HG03135 (cell line): ENCODE data around the gene ANKRD30A.
"Not testable (repeated sequence)": the region's sequence is repeated elsewhere in the genome, so short reads cannot be mapped to it uniquely, and the experiment has no call there.

Experiments used
- ATAC-seq: cut with Tn5 transposase; IDR thresholded peaks from one replicate; pipeline ENCODE4 v1.9.1; 2021; ENCODE audit warnings: mild to moderate bottlenecking, moderate library complexity; ENCODE audit not compliant: unreplicated experiment

Gene ANKRD30A, protein sequence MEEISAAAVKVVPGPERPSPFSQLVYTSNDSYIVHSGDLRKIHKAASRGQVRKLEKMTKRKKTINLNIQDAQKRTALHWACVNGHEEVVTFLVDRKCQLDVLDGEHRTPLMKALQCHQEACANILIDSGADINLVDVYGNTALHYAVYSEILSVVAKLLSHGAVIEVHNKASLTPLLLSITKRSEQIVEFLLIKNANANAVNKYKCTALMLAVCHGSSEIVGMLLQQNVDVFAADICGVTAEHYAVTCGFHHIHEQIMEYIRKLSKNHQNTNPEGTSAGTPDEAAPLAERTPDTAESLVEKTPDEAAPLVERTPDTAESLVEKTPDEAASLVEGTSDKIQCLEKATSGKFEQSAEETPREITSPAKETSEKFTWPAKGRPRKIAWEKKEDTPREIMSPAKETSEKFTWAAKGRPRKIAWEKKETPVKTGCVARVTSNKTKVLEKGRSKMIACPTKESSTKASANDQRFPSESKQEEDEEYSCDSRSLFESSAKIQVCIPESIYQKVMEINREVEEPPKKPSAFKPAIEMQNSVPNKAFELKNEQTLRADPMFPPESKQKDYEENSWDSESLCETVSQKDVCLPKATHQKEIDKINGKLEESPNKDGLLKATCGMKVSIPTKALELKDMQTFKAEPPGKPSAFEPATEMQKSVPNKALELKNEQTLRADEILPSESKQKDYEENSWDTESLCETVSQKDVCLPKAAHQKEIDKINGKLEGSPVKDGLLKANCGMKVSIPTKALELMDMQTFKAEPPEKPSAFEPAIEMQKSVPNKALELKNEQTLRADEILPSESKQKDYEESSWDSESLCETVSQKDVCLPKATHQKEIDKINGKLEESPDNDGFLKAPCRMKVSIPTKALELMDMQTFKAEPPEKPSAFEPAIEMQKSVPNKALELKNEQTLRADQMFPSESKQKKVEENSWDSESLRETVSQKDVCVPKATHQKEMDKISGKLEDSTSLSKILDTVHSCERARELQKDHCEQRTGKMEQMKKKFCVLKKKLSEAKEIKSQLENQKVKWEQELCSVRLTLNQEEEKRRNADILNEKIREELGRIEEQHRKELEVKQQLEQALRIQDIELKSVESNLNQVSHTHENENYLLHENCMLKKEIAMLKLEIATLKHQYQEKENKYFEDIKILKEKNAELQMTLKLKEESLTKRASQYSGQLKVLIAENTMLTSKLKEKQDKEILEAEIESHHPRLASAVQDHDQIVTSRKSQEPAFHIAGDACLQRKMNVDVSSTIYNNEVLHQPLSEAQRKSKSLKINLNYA (N-terminal part only)

GRCh38 chr10:37125191-37125732, at the start of gene ANKRD30A:
ANKRD30A (plus strand) TSS chr10:37125598; CDS start chr10:37125788, 190 bp downstream.
- ATAC-seq: no peak

DNA sequence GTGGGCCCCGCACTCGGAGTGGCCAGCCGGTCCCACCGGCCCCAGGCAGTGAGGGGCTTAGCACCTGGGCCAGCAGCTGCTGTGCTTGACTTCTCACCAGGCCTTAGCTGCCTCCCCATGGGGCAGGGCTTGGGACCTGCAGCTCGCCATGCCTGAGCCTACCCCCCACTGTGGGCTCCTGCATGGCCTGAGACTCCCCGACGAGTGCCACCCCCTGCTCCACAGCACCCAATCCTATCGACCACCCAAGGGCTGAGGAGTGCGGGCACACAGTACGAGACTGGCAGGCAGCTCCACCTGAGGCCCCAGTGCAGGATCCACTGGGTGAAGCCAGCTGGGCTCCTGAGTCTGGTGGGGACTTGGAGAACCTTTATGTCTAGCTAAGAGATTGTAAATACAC, 49.3 kb upstream of the ANKRD30A start:
- ATAC-seq: not testable (repeated sequence)

- ATAC-seq: no peak
These were observed 29.4 kb upstream of the ANKRD30A start for GRCh38 chr10:37095792-37096573.

GRCh38 chr10:37101261-37101660, 24.1 kb upstream of the ANKRD30A start:
- no peak for ATAC-seq

DNA sequence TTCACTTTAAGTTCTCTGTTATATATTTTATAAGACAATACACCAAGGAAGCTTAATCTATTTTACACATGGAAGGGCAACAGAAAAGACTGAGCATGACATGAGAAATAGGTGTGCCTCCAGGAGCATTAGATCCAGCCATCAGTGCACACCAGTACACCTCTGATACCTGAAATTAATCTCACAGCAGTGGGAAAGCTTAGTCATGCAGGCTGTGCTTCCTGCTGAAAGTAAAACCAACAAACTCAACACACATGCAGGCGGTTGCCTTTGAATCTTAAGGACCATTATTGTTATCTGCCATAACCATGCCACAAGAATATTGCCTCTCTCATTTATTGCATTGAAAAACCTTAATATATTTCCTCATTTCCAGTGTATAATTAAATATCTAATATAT, 16.4 kb upstream of the ANKRD30A start:
- ATAC-seq: no peak

DNA sequence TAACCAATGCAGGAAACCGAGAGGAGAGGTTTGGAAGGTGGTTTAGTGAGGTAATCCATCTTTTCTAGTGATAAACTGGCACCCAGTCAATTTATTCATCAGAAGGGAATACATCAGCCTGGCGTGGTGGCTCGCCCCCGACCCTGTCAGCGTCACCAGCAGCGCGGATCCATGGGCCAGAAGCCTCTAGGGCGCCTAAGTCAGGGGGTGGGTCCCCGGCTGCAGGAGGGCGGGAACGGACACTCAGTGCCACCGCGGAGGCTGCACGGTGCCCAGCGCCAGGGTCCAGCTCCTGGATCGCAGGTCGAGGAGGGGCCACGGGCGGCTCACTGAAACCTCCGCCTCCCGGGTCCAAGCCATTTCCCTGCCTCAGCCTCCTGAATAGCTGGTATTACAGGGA, 866 bp upstream of the ANKRD30A start:
- ATAC-seq: no peak

- no peak for ATAC-seq
These were observed 523 bp downstream of the ANKRD30A start for GRCh38 chr10:37125921-37126320.

DNA sequence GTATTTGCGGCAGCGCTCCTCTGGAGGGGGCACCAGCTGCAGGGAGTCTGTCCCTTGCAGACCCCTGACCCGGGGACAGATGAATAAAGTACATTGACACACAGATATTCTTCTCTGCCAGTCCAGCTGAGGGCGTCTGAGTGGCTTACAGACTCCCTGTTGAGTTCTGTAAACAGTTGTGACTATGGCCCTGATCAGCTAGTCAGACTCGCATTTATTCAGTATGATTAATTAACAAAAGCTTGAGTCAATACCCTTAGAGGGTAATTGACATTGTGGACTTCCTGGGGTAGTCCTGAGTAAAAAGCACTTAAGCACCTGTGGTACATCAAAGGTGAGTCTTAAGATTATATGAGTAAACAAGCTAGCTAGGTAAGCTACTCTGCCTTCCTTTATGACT, 21.0 kb downstream of the ANKRD30A start:
- ATAC-seq: no peak

DNA sequence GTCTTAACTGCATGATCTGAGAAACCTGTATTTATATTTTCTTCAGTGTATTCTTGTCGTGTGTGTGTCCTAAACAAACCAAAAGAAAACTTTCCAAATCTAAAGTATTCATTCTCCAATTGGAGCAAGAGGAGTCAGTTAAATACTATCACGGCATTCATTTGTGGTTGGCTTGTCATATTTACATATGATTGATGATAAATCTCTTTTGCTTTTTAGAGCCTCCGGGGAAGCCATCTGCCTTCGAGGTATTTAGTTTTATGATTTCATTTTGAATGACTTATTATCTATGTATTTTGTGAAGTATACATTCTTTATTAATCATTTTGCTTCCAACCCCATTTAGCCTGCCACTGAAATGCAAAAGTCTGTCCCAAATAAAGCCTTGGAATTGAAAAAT, 37.0 kb downstream of the ANKRD30A start:
- ATAC-seq: not testable (repeated sequence)

- ATAC-seq: not testable (repeated sequence)
These were observed 46.5 kb downstream of the ANKRD30A start for GRCh38 chr10:37171945-37172344.

- ATAC-seq: not testable (repeated sequence)
These were observed 52.9 kb downstream of the ANKRD30A start for GRCh38 chr10:37178296-37178695.

DNA sequence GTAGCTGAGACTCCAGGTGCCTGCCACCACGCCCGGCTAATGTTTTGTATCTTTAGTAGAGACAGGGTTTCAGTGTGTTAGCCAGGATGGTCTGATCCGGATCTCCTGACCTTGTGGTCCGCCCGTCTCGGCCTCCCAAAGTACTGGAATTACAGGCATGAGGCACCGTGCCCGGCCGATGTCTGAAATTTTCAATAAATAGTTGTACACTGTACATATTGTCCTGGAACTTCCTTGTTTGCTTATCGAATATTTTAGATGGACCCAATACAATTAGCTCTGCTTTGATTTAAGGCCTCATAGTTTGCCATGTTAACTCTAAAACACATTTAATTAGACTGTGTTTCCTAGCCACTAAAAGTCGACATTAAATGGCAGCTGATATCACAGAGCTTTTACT, 57.3 kb downstream of the ANKRD30A start:
- not testable (repeated sequence) for ATAC-seq

- no peak for ATAC-seq
These were observed 80.7 kb downstream of the ANKRD30A start for GRCh38 chr10:37206132-37206531.

DNA sequence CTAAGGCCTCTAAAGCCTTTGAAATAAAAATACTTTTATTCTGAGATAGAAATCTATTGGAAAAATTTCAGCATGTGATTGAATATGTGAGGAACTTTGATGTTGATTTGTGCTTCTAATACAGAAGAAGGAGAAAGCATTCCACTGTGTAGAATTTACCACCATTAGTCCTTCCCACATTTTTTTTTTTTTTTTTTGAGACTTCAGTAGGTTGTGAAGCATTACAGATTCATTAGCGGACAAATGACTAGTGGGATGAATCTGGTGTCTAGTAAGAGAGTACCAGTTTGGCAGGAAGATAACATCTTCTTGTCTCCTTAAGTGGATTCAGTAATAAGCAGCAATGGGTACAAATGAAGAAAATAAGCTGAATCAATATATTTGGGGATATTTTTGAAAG, 95.5 kb downstream of the ANKRD30A start:
- ATAC-seq: no peak

DNA sequence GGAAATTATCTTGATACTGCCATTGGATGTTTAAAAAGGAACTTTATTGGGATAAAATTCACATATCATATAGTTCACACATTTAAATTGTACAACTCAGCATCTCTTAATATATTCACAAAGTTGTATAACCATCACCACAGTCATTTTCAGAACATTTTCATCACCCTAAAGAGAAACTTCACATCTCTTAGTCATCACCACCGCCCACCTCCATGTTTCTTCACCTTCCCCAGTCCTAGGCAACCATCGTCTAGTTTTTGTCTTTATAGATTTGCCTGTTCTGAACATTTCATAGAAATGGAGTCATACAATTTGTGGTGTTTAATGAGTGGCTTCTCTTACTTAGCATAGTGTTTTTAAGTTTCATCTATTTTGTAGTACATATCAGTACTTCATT, 96.6 kb downstream of the ANKRD30A start:
- ATAC-seq: no peak

GRCh38 chr10:37225163-37225562, 99.8 kb downstream of the ANKRD30A start:
- ATAC-seq: no peak

- no peak for ATAC-seq
These were observed 101.1 kb downstream of the ANKRD30A start for GRCh38 chr10:37226524-37226923.

GRCh38 chr10:37234692-37235091, 109.3 kb downstream of the ANKRD30A start:
- no peak for ATAC-seq

GRCh38 chr10:37236093-37236492, 110.7 kb downstream of the ANKRD30A start:
- ATAC-seq: no peak

DNA sequence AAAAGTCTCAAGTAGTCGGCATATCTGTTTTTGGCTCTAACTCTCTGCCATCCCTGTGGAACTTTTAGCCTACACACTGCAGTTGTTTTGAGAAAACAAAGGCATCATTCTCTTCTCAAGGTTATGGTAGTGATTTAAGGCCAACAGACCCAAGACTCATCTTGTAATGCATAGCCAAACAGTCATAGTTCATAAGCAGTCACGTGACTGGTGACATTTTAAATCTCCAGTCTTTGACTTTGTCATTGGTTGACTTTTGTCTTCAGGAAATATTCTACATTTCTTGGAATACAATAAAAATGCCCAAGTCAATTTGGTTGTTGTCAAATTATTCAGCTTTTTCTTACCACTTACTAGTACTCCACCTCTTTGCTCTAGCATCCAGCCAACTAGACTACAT, 114.8 kb downstream of the ANKRD30A start:
- ATAC-seq: no peak
